NCI-H1105 treated with DMSO at 0.1 percent for 48 hours (cell line): Measurements from ENCODE around the gene ARHGEF19.

ENCODE experiments used
- DNase-seq: peaks from one replicate; lab custom pipeline; 2025; lab: John Stamatoyannopoulos, UW

ARHGEF19 gene

DNA sequence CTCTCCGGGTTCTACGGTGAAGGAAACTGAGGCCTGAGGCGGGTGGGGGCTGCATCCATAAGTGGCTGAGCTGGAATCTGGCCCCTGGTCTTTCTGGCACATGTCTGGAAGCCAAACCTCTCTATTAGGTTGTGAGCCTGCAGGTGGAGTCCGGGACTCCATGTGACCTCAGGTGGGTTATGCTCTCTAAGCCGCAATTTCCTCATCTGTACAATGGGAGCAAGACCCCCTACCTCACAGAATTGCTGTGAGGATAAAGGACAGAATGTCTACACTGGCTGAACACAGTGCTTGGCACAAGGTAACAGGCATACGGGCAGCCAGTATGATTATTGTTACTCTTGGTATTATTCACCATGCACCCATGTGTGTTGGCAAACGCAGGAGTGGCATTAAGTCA is 63.3 kb downstream of the ARHGEF19 start:
- no peak for DNase-seq

DNA sequence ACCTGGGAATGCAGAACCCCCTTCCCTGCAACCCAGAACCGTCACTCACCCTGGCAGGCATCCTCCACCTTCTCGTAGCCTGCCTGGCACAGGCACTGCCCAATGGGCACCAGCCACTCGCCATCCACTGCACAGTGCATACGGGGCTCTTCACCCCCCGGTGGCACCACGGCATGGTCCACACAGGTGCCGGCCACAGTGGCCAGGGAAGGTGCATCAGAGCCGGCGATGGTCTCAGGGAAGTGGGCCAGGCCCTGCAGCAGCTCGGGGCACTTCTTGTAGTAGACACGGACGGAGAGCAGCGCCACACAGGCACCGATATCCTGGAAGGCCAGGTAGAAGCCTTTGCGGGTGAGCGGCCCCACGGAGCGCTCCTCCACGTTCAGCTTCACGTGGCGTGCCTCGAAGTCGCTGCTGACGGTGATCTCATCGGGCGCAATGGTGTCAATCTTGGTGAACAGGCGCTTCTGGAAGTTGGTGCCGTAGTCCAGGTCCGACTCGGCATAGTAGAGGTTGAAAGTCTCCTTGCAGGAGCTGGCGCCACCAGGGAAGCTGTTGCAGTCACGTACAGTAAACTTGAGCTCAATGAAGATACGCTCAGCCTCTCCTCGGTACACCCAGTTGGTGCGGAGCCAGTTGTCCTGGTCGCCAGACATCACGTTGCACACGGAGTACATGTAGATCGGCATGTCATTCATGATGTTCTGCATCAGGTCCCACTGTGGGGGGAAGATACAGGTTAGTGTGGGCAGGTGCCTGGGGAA is 63.9 kb downstream of the ARHGEF19 start:
- DNase-seq, result no peak
